ENCODE data around the gene PDLIM1.

Gene PDLIM1

DNA sequence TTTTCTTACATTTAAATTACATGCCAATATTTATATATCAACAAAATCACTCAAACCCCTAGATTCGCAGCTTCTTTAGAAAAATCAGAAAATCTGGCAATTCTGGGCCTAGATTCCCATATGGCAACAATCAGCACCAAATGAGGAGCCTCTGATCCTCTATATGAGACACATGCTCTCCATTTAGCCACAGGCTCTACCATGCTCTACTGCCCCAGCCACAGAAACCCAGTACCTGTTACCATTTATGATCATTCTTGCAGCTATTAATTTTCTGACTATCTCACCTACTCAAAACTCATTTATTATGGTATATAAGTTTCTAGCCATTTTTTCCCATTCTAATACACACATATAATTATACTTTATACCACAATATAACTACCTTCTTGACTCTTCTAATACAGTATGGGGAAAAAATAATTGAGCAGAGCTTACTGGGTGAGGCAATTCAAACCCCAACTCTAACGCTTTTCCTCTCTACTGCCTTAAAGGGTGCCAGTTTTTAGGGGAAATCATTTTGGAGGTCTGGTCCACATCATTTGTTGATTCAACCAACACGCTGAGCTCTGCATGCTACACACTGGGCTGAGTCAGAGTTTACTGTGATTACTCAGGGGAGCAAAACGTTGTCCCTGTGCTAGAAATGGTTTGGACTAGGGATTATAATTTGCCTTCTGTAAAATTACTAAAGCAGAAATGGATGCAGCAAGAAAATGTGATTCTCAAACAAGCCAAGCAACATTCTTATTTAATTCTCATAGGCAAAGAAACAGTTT lies 11.6 kb downstream of the PDLIM1 start:
- POLR2A ChIA-PET (ENCODE audit: low non-redundant PET): no interaction called here
- no peak for DNase-seq (ENCODE audit: low spot score)
- CTCF ChIA-PET: interaction anchor here (0.7 kb wide), 1 partner anchor 36 kb away, joined by 3 read pairs; no protein-coding TSS in a partner anchor
- TF ChIP-seq, protein P1, sequence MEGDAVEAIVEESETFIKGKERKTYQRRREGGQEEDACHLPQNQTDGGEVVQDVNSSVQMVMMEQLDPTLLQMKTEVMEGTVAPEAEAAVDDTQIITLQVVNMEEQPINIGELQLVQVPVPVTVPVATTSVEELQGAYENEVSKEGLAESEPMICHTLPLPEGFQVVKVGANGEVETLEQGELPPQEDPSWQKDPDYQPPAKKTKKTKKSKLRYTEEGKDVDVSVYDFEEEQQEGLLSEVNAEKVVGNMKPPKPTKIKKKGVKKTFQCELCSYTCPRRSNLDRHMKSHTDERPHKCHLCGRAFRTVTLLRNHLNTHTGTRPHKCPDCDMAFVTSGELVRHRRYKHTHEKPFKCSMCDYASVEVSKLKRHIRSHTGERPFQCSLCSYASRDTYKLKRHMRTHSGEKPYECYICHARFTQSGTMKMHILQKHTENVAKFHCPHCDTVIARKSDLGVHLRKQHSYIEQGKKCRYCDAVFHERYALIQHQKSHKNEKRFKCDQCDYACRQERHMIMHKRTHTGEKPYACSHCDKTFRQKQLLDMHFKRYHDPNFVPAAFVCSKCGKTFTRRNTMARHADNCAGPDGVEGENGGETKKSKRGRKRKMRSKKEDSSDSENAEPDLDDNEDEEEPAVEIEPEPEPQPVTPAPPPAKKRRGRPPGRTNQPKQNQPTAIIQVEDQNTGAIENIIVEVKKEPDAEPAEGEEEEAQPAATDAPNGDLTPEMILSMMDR (conservative IDR thresholded peaks at IDR 0.05; ENCODE audit: low read depth): no peak
- H3K27ac ChIP-seq: no peak overlapping the region

DNA sequence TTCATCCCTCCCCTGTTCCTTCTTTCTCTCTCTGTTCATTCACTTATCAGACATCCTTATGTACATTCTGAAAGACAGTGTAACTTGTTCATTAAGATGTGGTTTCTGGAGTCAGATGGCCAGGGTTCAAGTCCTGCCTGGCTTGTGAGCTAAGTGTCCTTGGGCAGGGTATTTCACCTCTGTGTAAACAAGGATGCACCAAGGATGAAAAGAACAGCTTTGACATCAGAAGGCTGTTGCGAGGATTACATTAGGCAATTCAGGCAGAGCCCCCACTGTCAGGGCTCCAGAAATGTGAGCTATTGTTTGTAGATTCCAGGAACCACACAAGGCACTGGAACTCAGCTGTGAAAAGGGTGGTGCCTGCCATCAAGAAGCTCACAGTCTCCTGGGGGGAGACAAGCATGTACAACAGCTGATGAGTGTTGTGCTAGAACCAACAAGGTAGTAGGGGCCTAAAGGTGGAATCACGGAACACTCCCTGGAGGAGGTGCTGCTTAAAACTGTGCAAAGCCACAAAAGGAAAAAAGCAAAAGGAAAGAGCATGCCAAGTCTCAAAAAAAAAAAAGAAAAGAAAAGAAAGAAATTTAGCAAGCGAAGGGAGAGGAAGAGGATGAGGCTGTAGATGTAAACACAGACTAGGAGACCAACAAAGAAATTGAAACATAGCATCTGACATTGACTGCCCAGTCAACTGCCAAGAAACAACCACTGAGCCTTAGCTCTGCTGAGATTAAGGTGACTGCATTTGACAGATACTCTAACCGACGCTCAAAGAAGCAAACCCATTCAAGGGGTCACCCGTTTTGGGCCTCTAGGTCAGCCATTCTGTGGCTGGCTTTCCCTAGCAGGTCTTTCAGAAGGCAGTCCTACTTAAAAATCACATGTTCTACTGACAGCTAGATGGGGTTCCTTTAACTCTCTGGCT lies 12.5 kb downstream of the PDLIM1 start:
- H3K27ac ChIP-seq: peak overlapping the region; percentile 70
- TF ChIP-seq, protein P1 (conservative IDR thresholded peaks at IDR 0.05; ENCODE audit: low read depth): no peak
- ChIA-PET CTCF (interaction anchor here (0.7 kb wide), 3 partner anchors 11 to 83 kb away, joined by 3 to 4 read pairs (median 3); no protein-coding TSS in a partner anchor), POLR2A (ENCODE audit: low non-redundant PET) (no interaction called here)
- no peak for DNase-seq (ENCODE audit: low spot score)

DNA sequence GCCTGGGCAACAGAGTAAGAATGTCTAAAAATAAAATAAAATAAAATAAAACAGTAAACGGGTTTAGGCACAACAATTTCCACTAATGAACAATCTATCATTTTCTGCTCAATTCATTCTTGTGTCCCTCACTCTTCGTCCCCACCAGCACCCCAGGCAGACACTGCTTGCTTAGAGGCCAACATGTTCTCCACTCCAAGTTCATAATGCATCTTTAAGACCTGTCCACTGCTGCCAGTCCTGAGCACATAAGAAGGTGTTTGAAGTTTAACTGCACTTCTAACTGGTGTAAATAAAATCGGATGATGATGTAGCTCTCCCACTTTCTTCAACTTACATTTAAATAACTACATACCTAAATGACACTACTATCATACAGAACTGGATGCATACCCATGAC lies 13.2 kb downstream of the PDLIM1 start:
- DNase-seq (ENCODE audit: low spot score): no peak
- CTCF ChIA-PET: interaction anchor here (0.7 kb wide), 1 partner anchor 84 kb away, joined by 4 read pairs; no protein-coding TSS in a partner anchor
- POLR2A ChIA-PET (ENCODE audit: low non-redundant PET): no interaction called here
- H3K27ac ChIP-seq: peak overlapping the region; percentile 94
- TF ChIP-seq, protein P1 (conservative IDR thresholded peaks at IDR 0.05; ENCODE audit: low read depth): no peak

DNA sequence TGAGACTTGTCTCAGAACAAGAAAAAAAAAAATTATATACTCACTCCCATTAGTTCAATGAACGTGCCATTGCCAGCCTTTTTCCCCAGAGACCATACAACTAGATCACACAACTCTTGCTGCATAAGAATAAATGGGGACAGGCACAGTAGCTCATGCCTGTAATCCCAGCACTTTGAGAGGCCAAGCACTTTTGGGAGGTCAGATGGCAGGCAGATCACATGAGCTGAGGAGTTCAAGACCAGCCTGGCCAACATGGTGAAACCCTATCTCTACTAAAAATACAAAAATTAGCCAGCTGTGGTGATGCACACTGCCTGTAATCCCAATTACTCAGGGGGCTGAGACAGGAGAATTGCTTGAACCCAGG lies 13.6 kb downstream of the PDLIM1 start:
- CTCF ChIA-PET: no interaction called here
- DNase-seq (ENCODE audit: low spot score): no peak
- POLR2A ChIA-PET (ENCODE audit: low non-redundant PET): no interaction called here
- TF ChIP-seq, protein P1 (conservative IDR thresholded peaks at IDR 0.05; ENCODE audit: low read depth): no peak
- H3K27ac ChIP-seq: peak overlapping the region; percentile 94

DNA sequence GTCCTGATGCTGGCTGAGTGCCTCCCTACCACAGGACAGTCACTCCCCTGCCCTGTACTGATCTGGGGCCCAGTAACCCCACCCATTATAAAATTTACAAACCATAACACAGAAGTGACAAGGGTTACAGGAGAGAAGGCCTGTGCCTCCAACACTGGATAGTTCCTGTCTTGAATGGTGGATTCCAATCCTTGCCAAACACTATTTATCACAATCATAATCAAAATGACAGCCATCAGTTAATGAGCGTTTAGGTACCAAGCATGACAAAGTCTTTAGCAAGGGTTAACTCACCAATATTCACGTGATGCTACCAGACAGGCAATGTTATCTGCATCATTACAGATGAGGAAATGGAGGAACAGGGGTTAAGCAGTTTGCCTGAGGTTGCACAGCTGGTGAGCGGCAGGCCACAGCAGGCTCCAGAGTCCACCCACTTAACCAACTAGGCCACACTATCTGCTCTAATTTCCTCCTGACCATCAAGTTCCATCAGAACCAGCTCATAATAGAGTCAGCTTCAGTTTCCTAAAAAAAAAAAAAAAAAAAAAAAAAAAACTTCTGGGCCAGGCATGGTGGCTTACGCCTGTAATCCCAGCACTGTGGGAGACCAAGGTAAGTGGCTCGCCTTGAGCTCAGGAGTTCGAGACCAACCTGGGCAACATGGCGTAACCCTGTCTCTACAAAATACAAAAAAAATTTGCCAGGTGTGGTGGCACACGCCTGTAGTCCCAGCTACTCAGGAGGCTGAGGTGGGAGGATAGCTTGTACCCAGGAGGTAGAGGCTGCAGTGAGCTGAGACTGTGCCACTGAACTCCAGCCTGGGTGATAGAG lies 14.2 kb downstream of the PDLIM1 start:
- peak overlapping the region; percentile 94 for H3K27ac ChIP-seq
- TF ChIP-seq, protein P1 (conservative IDR thresholded peaks at IDR 0.05; ENCODE audit: low read depth): no peak
- ChIA-PET CTCF (interaction anchor here (0.6 kb wide), 1 partner anchor 83 kb away, joined by 4 read pairs; no protein-coding TSS in a partner anchor), POLR2A (ENCODE audit: low non-redundant PET) (interaction anchor here (0.6 kb wide), 1 partner anchor 9 kb away, joined by 7 read pairs; no protein-coding TSS in a partner anchor)
- DNase-seq (ENCODE audit: low spot score): no peak
